Stimulated activated CD8-positive, alpha-beta memory T cell treated with anti-CD3 and anti-CD28 coated beads, Interleukin-12 subunit alpha, Interleukin-12 subunit beta, amount 100 ng/mL, for 24 hours (primary cell): ENCODE measurements around the gene GPR55.

Experiments used
- DNase-seq: peaks from one replicate; pipeline ENCODE4 v3.0.0-alpha.2; 2020; ENCODE audit errors: extremely low read depth

Gene GPR55

GRCh38 chr2:230900336-230900995 lies 24.6 kb downstream of the GPR55 start:
- DNase-seq = no peak

GRCh38 chr2:230899786-230900185 lies 25.3 kb downstream of the GPR55 start:
- no peak for DNase-seq

GRCh38 chr2:230899287-230899686 lies 25.8 kb downstream of the GPR55 start:
- DNase-seq = no peak

GRCh38 chr2:230898713-230899091 lies 26.3 kb downstream of the GPR55 start:
- no peak for DNase-seq

- DNase-seq = no peak
These were observed 26.9 kb downstream of the GPR55 start for GRCh38 chr2:230898016-230898712.

GRCh38 chr2:230896346-230897115 lies 28.5 kb downstream of the GPR55 start:
- no peak for DNase-seq

GRCh38 chr2:230895536-230896345 lies 29.3 kb downstream of the GPR55 start:
- DNase-seq = no peak

GRCh38 chr2:230893841-230894781 lies 30.9 kb downstream of the GPR55 start:
- no peak for DNase-seq

- no peak for DNase-seq
These were observed 31.7 kb downstream of the GPR55 start for GRCh38 chr2:230893338-230893737.

GRCh38 chr2:230891509-230891908 lies 33.5 kb downstream of the GPR55 start:
- no peak for DNase-seq

- no peak for DNase-seq
These were observed 34.0 kb downstream of the GPR55 start for GRCh38 chr2:230891064-230891463.

- no peak for DNase-seq
These were observed 34.4 kb downstream of the GPR55 start for GRCh38 chr2:230890646-230891045.

- DNase-seq = no peak
These were observed 35.0 kb downstream of the GPR55 start for GRCh38 chr2:230889911-230890601.

- DNase-seq = no peak
These were observed 36.1 kb downstream of the GPR55 start for GRCh38 chr2:230888824-230889400.

GRCh38 chr2:230887342-230887741 lies 37.7 kb downstream of the GPR55 start:
- no peak for DNase-seq

GRCh38 chr2:230886671-230887071 lies 38.4 kb downstream of the GPR55 start:
- DNase-seq = no peak

GRCh38 chr2:230886206-230886605 lies 38.8 kb downstream of the GPR55 start:
- DNase-seq = no peak

- no peak for DNase-seq
These were observed 39.4 kb downstream of the GPR55 start for GRCh38 chr2:230885463-230886130.

- no peak for DNase-seq
These were observed 43.2 kb downstream of the GPR55 start for GRCh38 chr2:230881840-230882239.
